ENCODE results near the gene OR2B2.

OR2B2 gene

GRCh38 chr6:27893836-27894807 is 18.1 kb downstream of the OR2B2 start:
- Histone ChIP-seq H3K4me1 (ENCODE audit: control insufficient read depth, insufficient read depth, low read length, unreplicated experiment) (peaks cover 7% of the 10 kb centered on the region), H2AFZ (ENCODE audit: low read length, unreplicated experiment) (peak overlapping the region; percentile 60), H3K27ac (ENCODE audit: low read depth, low read length) (peak overlapping the region; percentile 86), H3K27me3 (ENCODE audit: insufficient read depth, low read length) (no peaks in the 10 kb centered on the region), H3K4me3 (ENCODE audit: low read depth, low read length) (peak overlapping the region; percentile 86), H3K79me2 (ENCODE audit: control insufficient read depth, insufficient read depth, low read length, unreplicated experiment) (peaks cover 22% of the 10 kb centered on the region), H3K36me3 (ENCODE audit: insufficient read depth, low read length) (no peaks in the 10 kb centered on the region)

- Histone ChIP-seq H2AFZ (ENCODE audit: low read length, unreplicated experiment) (no peak overlapping the region), H3K4me3 (ENCODE audit: low read depth, low read length) (peak overlapping the region; percentile 86), H3K4me1 (ENCODE audit: control insufficient read depth, insufficient read depth, low read length, unreplicated experiment) (peaks cover 7% of the 10 kb centered on the region), H3K27ac (ENCODE audit: low read depth, low read length) (peak overlapping the region; percentile 86), H3K79me2 (ENCODE audit: control insufficient read depth, insufficient read depth, low read length, unreplicated experiment) (peaks cover 19% of the 10 kb centered on the region), H3K27me3 (ENCODE audit: insufficient read depth, low read length) (no peaks in the 10 kb centered on the region), H3K36me3 (ENCODE audit: insufficient read depth, low read length) (no peaks in the 10 kb centered on the region)
Measured at GRCh38 chr6:27893059-27893835, 18.9 kb downstream of the OR2B2 start.

GRCh38 chr6:27892649-27893058 is 19.5 kb downstream of the OR2B2 start:
- Histone ChIP-seq H3K27me3 (ENCODE audit: insufficient read depth, low read length) (no peaks in the 10 kb centered on the region), H2AFZ (ENCODE audit: low read length, unreplicated experiment) (no peak overlapping the region), H3K79me2 (ENCODE audit: control insufficient read depth, insufficient read depth, low read length, unreplicated experiment) (peaks cover 18% of the 10 kb centered on the region), H3K4me3 (ENCODE audit: low read depth, low read length) (peak overlapping the region; percentile 86), H3K4me1 (ENCODE audit: control insufficient read depth, insufficient read depth, low read length, unreplicated experiment) (peaks cover 7% of the 10 kb centered on the region), H3K27ac (ENCODE audit: low read depth, low read length) (peak overlapping the region; percentile 67), H3K36me3 (ENCODE audit: insufficient read depth, low read length) (no peaks in the 10 kb centered on the region)

GRCh38 chr6:27891320-27891875 is 20.8 kb downstream of the OR2B2 start:
- Histone ChIP-seq H3K27ac (ENCODE audit: low read depth, low read length) (peak overlapping the region; percentile 67), H3K27me3 (ENCODE audit: insufficient read depth, low read length) (no peaks in the 10 kb centered on the region), H3K36me3 (ENCODE audit: insufficient read depth, low read length) (no peaks in the 10 kb centered on the region), H3K4me3 (ENCODE audit: low read depth, low read length) (peak overlapping the region; percentile 86), H2AFZ (ENCODE audit: low read length, unreplicated experiment) (no peak overlapping the region), H3K79me2 (ENCODE audit: control insufficient read depth, insufficient read depth, low read length, unreplicated experiment) (peaks cover 18% of the 10 kb centered on the region), H3K4me1 (ENCODE audit: control insufficient read depth, insufficient read depth, low read length, unreplicated experiment) (peaks cover 7% of the 10 kb centered on the region)

- H3K79me2 ChIP-seq (ENCODE audit: control insufficient read depth, insufficient read depth, low read length, unreplicated experiment), result peaks cover 18% of the 10 kb centered on the region
- peaks cover 7% of the 10 kb centered on the region for H3K4me1 ChIP-seq (ENCODE audit: control insufficient read depth, insufficient read depth, low read length, unreplicated experiment)
- peak overlapping the region; percentile 86 for H3K4me3 ChIP-seq (ENCODE audit: low read depth, low read length)
- no peaks in the 10 kb centered on the region for H3K27me3 ChIP-seq (ENCODE audit: insufficient read depth, low read length)
- no peak overlapping the region for H2AFZ ChIP-seq (ENCODE audit: low read length, unreplicated experiment)
- H3K36me3 ChIP-seq (ENCODE audit: insufficient read depth, low read length), result no peaks in the 10 kb centered on the region
- H3K27ac ChIP-seq (ENCODE audit: low read depth, low read length), result peak overlapping the region; percentile 67
Measured at GRCh38 chr6:27890445-27891319, 21.5 kb downstream of the OR2B2 start.

GRCh38 chr6:27889628-27890444 is 22.4 kb downstream of the OR2B2 start:
- Histone ChIP-seq H3K4me1 (ENCODE audit: control insufficient read depth, insufficient read depth, low read length, unreplicated experiment) (peaks cover 7% of the 10 kb centered on the region), H2AFZ (ENCODE audit: low read length, unreplicated experiment) (no peak overlapping the region), H3K4me3 (ENCODE audit: low read depth, low read length) (peak overlapping the region; percentile 86), H3K36me3 (ENCODE audit: insufficient read depth, low read length) (no peaks in the 10 kb centered on the region), H3K27ac (ENCODE audit: low read depth, low read length) (peak overlapping the region; percentile 27), H3K79me2 (ENCODE audit: control insufficient read depth, insufficient read depth, low read length, unreplicated experiment) (peaks cover 13% of the 10 kb centered on the region), H3K27me3 (ENCODE audit: insufficient read depth, low read length) (no peaks in the 10 kb centered on the region)

- H3K36me3 ChIP-seq (ENCODE audit: insufficient read depth, low read length), result no peaks in the 10 kb centered on the region
- peaks cover 8% of the 10 kb centered on the region for H3K79me2 ChIP-seq (ENCODE audit: control insufficient read depth, insufficient read depth, low read length, unreplicated experiment)
- H3K27ac ChIP-seq (ENCODE audit: low read depth, low read length), result no peak overlapping the region
- peaks cover 7% of the 10 kb centered on the region for H3K4me1 ChIP-seq (ENCODE audit: control insufficient read depth, insufficient read depth, low read length, unreplicated experiment)
- H2AFZ ChIP-seq (ENCODE audit: low read length, unreplicated experiment), result no peak overlapping the region
- H3K27me3 ChIP-seq (ENCODE audit: insufficient read depth, low read length), result no peaks in the 10 kb centered on the region
- peak overlapping the region; percentile 86; the same call in 1 of the 2 replicates for H3K4me3 ChIP-seq (ENCODE audit: low read depth, low read length)
Measured at GRCh38 chr6:27889275-27889627, 22.9 kb downstream of the OR2B2 start.

GRCh38 chr6:27888566-27888965 is 23.6 kb downstream of the OR2B2 start:
- Histone ChIP-seq H3K79me2 (ENCODE audit: control insufficient read depth, insufficient read depth, low read length, unreplicated experiment) (peaks cover 3% of the 10 kb centered on the region), H3K4me3 (ENCODE audit: low read depth, low read length) (no peak overlapping the region), H3K27ac (ENCODE audit: low read depth, low read length) (no peak overlapping the region), H2AFZ (ENCODE audit: low read length, unreplicated experiment) (no peak overlapping the region), H3K36me3 (ENCODE audit: insufficient read depth, low read length) (no peaks in the 10 kb centered on the region), H3K27me3 (ENCODE audit: insufficient read depth, low read length) (no peaks in the 10 kb centered on the region), H3K4me1 (ENCODE audit: control insufficient read depth, insufficient read depth, low read length, unreplicated experiment) (peaks cover 7% of the 10 kb centered on the region)

GRCh38 chr6:27886073-27886472 is 26.1 kb downstream of the OR2B2 start:
- Histone ChIP-seq H3K4me1 (ENCODE audit: control insufficient read depth, insufficient read depth, low read length, unreplicated experiment) (peaks cover 7% of the 10 kb centered on the region), H3K4me3 (ENCODE audit: low read depth, low read length) (no peak overlapping the region), H3K79me2 (ENCODE audit: control insufficient read depth, insufficient read depth, low read length, unreplicated experiment) (no peaks in the 10 kb centered on the region), H3K27ac (ENCODE audit: low read depth, low read length) (no peak overlapping the region), H2AFZ (ENCODE audit: low read length, unreplicated experiment) (no peak overlapping the region), H3K27me3 (ENCODE audit: insufficient read depth, low read length) (no peaks in the 10 kb centered on the region), H3K36me3 (ENCODE audit: insufficient read depth, low read length) (no peaks in the 10 kb centered on the region)
